ENCODE measurements around the gene PTGIS. TPM values are rescaled to one million over a fixed set of nuclear protein-coding genes. Genes with fewer than 3 reads are reported as not detected.

PTGIS gene
- total RNA-seq, 1 experiment from 2014 or later: 20.0 TPM

DNA sequence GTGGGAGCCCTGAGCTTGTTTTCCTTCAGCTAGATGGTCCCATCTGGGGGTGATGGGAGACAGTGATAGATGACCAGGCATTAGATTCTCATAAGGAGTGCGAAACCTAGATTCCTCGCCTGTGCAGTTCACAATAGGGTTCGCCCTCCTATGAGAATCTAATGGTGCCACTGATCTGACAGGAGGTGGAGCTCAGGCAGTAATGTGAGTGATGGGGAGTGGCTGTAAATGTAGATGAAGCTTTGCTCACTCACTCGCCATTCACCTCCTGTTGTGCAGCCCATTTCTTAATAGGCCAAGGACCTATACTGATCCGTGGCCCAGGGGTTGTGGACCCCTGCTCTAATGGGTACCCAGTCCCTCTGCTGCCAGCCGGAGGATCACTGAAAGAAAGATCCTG is 64.8 kb downstream of the PTGIS start:
- Histone ChIP-seq H3K23ac (ENCODE audit: insufficient read length, low read depth, low read length) (no peak overlapping the region), H3K27me3 (ENCODE audit: insufficient read depth, low read length) (no peaks in the 10 kb centered on the region), H3K9me3 (ENCODE audit: control insufficient read depth, low read depth, low read length) (no peaks in the 10 kb centered on the region), H2AFZ (ENCODE audit: low read length) (no peak overlapping the region), H2AK5ac (ENCODE audit: insufficient read length, low read length) (no peak overlapping the region), H4K5ac (ENCODE audit: insufficient read length, low read depth, low read length) (no peak overlapping the region), H3K4me1 (ENCODE audit: insufficient read depth, low read length) (no peaks in the 10 kb centered on the region; the same call in 1 of the 2 replicates), H4K91ac (ENCODE audit: insufficient read length, low read depth, low read length) (no peak overlapping the region), H3K23me2 (ENCODE audit: insufficient read length, low read depth, low read length, poor library complexity, severe bottlenecking) (no peaks in the 10 kb centered on the region), H2BK5ac (ENCODE audit: insufficient read length, low read length) (no peak overlapping the region), H3K4me2 (ENCODE audit: insufficient read depth, insufficient read length, low read length) (no peak overlapping the region), H3K79me1 (ENCODE audit: insufficient read depth, low read depth, low read length, poor library complexity, severe bottlenecking) (no peaks in the 10 kb centered on the region), H4K8ac (replicated peaks; ENCODE audit: insufficient read length, low read depth, low read length) (no peak overlapping the region), H3K14ac (ENCODE audit: insufficient read depth, low read length) (no peak overlapping the region), H3T11ph (ENCODE audit: low read length) (no peak overlapping the region), H2BK120ac (ENCODE audit: low read depth, low read length, poor library complexity, severe bottlenecking) (no peak overlapping the region), H2BK12ac (ENCODE audit: insufficient read length, low read depth, low read length) (no peak overlapping the region), H3K4ac (ENCODE audit: low read depth, low read length) (no peak overlapping the region), H3K79me2 (ENCODE audit: insufficient read depth, low read length) (no peaks in the 10 kb centered on the region), H3K9ac (ENCODE audit: extremely low read depth, insufficient read length, low read length) (no peak overlapping the region), H3K18ac (ENCODE audit: insufficient read length, low read depth, low read length) (no peak overlapping the region), H2BK20ac (ENCODE audit: low read depth, low read length, poor library complexity, severe bottlenecking) (no peak overlapping the region), H2BK15ac (ENCODE audit: low read depth, low read length) (no peak overlapping the region), H3K27ac (ENCODE audit: insufficient read length, low read depth, low read length) (no peak overlapping the region), H3K56ac (ENCODE audit: insufficient read length, low read depth, low read length) (no peak overlapping the region), H4K20me1 (ENCODE audit: control insufficient read depth, insufficient read depth, insufficient read length) (no peaks in the 10 kb centered on the region)
- H3K4me1 Mint-ChIP-seq: peaks cover 8 to 15% of the 10 kb centered on the region in 2 experiments
- no peak overlapping the region for H3K27ac Mint-ChIP-seq
- DNase-seq: no peak
- H3K27me3 Mint-ChIP-seq (ENCODE audit: low read depth): 0 out of 2 replicates have a peak, but pooled peaks cover under 1% of the 10 kb centered on the region
- peaks cover 0 to 11% (median 2%) of the 10 kb centered on the region in 3 experiments; a peak in 4 of 7 replicates for H3K36me3 Mint-ChIP-seq (ENCODE audit: insufficient read depth in 1 of 3, low read depth in 3 of 3)
- TF ChIP-seq, protein P1, sequence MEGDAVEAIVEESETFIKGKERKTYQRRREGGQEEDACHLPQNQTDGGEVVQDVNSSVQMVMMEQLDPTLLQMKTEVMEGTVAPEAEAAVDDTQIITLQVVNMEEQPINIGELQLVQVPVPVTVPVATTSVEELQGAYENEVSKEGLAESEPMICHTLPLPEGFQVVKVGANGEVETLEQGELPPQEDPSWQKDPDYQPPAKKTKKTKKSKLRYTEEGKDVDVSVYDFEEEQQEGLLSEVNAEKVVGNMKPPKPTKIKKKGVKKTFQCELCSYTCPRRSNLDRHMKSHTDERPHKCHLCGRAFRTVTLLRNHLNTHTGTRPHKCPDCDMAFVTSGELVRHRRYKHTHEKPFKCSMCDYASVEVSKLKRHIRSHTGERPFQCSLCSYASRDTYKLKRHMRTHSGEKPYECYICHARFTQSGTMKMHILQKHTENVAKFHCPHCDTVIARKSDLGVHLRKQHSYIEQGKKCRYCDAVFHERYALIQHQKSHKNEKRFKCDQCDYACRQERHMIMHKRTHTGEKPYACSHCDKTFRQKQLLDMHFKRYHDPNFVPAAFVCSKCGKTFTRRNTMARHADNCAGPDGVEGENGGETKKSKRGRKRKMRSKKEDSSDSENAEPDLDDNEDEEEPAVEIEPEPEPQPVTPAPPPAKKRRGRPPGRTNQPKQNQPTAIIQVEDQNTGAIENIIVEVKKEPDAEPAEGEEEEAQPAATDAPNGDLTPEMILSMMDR (conservative IDR thresholded peaks at IDR 0.05): no peak
- no peak overlapping the region for H3K4me3 Mint-ChIP-seq
- H3K9me3 Mint-ChIP-seq: peaks cover 0 to 1% of the 10 kb centered on the region in 2 experiments; a peak in 3 of 5 replicates
- no CpG with 5 or more reads among the region's 6 CpGs for WGBS (ENCODE audit: extremely low coverage, insufficient read length, low lambda C conversion rate)

Measured in H9 (cell line).